ENCODE data around the gene TNRC18.
"Not testable (repeated sequence)": the region's sequence is repeated elsewhere in the genome, so short reads cannot be mapped to it uniquely, and the experiment has no call there.

Gene TNRC18

DNA sequence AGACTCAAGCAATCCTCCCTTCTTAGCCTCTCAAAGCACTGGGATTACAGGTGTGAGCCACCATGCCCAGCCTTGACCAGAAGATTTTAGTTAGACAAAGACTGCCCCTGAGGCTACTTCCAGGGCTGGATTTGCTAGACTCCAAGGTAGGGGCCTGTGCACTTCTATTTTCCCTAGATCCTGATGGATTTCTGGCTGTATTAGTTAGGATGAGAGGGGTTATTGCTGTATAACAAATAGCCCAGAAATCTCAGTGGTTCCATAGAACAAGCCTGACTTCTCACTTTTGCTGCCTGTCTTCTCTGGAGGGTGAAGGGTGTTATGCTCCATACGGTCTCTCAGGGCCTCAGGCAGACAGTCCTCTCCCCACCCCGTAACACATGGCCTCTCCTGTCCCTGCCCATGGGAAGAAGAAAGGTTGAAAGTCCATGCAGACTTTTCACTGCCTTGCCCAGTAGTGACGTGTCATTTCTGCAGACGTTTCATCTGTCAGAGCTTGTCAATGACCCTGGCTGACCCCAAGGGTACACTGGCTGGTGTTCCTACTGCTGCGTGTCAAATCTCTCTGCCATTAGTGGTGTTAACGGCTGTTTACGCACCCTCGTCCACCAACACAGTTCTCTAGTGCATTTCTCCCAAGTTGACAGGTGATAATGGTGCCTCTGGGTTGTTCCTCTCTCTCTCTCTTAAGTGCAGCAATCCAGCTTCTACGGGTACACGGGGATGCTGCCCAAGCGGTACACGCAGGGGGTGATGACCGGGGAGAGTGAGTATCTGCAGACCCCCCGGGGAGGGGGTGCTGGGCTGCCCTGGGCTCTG is 129.3 kb downstream of the TNRC18 start:
- no peak for DNase-seq (ENCODE audit: low read depth in 2 of 2)

DNA sequence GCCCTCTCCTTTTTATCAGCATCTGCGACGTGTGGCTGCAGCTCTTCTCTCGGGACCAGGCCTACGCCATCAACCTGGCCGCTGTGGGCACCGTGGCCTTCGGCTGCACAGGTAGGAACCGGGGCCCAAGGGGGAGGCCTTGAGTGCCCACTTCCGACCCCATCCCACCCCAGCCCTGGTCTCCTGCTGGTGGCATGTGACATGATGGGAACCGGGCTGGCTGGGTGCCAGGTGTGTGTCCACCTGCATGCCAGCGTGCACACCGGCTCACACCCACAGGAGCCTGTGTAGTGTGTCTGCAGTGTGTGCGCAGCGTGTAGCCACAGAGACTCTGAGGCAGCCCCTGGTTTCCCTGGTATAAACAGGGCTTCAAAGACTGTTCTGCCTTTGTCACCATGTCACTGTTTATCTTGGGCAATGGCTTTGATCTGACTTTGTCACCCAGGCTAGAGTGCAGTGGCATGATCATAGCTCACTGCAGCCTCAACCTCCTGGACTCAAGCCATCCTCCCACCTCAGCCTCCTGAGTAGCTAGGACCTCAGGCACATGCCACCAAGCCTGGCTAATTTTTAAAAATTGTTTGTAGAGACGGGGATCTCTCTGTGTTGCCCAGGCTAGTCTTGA is 131.8 kb downstream of the TNRC18 start:
- not testable (repeated sequence) for DNase-seq (ENCODE audit: low read depth in 2 of 2)

DNA sequence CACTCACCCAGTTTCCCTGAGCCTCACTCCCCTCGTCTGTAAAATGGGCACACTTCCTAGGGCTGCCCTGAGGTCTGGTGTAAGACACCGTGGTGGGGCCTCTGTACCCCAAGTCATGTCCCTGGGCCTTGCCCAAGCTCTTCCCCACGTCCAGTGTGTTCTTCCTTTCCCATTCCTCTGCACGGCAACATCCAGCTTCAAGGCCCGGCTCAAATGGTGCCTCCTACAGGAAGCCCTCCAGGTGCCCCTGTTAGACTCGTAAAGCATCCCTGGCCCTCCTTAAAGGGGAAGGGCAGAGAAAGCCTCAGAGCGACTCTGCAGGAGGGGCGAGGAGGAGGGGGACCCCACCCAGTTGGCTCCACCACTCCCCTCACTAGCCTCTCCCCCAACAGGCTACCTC is 132.3 kb downstream of the TNRC18 start:
- DNase-seq (ENCODE audit: low read depth in 2 of 2), result no peak

- no peak for DNase-seq (ENCODE audit: low read depth in 2 of 2)
These were observed 134.3 kb downstream of the TNRC18 start for GRCh38 chr7:5289355-5289754.

- DNase-seq (ENCODE audit: low read depth in 2 of 2), result not testable (repeated sequence)
These were observed 135.1 kb downstream of the TNRC18 start for GRCh38 chr7:5288560-5288959.

DNA sequence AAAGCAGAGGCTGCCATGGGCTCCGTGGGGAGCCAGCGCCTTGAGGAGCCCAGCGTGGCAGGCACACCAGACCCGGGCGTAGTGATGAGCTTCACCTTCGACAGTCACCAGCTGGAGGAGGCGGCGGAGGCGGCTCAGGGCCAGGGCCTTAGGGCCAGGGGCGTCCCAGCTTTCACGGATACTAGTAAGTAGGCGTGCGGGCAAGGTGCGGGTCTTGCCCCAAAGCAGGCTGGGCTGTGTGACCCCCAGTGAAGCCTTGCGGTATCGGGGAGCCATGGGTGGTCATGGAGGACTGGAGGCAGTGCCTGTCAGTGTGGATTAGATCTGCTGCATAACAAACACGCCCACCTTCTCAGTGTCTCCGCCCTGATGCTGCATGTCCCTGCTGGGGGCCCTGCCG is 135.8 kb downstream of the TNRC18 start:
- no peak for DNase-seq (ENCODE audit: low read depth in 2 of 2)

DNA sequence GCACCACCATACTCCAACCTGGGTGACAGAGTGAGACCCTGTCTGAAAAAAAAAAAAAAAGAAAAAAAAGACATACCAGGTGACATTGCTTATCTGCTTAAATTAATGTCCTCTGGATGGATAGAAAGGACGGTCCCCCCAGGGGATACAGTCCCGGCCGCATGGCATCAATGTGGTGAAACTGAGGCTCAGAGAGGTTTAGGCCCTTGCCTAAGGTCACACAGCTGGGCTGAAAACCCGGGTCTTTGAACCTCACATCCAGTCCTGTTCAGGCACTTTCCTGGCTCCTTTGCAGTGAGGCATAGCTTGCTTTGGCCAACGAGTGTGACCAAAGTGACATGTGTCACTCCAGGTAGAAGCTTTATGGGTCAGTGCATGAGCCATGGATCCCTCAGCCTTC is 136.3 kb downstream of the TNRC18 start:
- not testable (repeated sequence) for DNase-seq (ENCODE audit: low read depth in 2 of 2)

DNA sequence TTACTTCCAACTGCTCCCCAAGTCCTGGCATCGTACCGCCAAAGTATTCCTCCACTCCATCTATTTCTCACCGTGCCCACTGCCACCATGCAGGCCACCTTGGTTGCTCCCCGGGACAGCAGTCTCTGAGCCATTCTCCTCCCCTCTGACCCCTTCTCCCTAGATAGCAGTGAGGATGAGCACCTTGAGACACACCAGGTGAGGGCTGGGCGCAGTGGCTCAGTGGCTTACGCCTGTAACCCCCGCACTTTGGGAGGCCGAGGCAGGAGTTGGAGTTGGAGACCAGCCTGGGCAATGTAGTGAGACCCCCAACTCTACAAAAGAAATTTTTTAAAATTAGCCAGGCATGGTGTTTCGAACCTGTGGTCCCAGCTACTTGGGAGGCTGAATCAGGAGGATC is 136.7 kb downstream of the TNRC18 start:
- DNase-seq (ENCODE audit: low read depth in 2 of 2), result no peak

- no peak for DNase-seq (ENCODE audit: low read depth in 2 of 2)
These were observed 139.0 kb downstream of the TNRC18 start for GRCh38 chr7:5284304-5285281.

DNA sequence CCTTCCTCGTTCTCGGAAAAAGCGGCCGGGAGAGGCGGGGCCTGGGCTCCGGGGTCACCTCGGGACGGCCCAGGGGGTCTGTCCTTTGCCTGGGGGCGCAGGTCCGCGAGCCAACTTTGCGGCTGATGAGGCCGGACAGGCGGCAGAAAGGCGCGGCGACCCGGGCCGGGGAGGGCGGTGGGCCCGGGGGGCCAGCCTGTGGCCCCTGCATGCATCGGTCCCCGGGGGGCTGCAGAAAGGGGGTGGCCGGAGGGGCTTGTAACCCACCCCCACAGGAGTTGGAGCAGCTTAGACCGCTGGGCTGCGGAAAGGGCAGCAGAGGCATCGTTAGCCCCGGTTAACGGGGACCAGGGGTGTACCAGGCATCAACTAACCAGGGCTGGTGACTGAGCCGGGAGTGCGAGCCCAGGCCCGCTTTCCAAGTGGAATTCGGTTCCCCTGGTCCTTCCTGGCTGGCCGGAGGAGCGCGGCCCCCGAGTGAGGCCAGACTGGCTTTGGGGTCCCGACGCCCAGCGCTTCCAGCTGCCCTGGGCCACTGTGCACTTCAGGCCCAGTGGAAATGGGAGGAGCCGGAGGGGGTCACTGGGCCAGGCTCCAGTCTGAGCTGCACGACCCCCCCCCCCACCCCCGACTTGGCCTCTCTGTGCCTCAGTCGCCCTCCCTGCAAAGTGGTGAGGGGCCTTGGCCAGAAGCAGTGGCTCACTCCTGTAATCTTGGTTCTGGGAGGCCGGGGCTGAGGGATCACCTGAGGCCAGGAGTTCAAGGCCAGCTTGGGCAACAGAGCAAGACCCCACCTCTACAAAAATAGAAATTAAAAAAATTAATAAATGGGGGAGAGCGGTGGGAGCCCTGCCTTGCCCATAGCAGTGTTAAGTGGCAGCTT is 140.0 kb downstream of the TNRC18 start:
- no peak for DNase-seq (ENCODE audit: low read depth in 2 of 2)

- peak in 1 of 2 donors; percentile 20 for DNase-seq (ENCODE audit: low read depth in 2 of 2)
These were observed 140.9 kb downstream of the TNRC18 start, which contains the start of gene SLC29A4 for GRCh38 chr7:5282543-5283316. TSS of gene SLC29A4 (plus strand) at chr7:5282943. CDS start at chr7:5287817, 4,874 bp downstream.

- not testable (repeated sequence) for DNase-seq (ENCODE audit: low read depth in 2 of 2)
These were observed 141.8 kb downstream of the TNRC18 start for GRCh38 chr7:5281598-5282500.

DNA sequence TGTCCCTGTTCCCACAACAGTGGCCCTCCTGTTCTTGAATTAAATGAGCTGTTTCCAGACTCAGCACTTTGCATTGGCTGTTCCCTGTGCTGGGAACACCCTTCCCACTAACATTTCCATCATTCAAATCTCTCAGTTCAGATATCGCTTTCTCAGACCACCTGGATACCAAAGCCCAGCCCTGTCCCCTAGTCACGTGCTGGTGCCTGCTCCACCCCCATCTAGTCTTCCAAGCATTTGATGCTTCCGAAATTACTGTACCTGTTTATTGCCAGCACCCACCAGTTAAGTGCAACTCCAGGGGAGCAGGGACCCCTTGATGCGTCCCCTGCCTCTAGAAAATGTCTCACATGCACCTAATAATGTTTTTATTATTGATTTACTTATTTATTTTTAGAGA is 143.9 kb downstream of the TNRC18 start:
- DNase-seq (ENCODE audit: low read depth in 2 of 2), result no peak

GRCh38 chr7:5278766-5279165 is 144.9 kb downstream of the TNRC18 start:
- no peak for DNase-seq (ENCODE audit: low read depth in 2 of 2)

DNA sequence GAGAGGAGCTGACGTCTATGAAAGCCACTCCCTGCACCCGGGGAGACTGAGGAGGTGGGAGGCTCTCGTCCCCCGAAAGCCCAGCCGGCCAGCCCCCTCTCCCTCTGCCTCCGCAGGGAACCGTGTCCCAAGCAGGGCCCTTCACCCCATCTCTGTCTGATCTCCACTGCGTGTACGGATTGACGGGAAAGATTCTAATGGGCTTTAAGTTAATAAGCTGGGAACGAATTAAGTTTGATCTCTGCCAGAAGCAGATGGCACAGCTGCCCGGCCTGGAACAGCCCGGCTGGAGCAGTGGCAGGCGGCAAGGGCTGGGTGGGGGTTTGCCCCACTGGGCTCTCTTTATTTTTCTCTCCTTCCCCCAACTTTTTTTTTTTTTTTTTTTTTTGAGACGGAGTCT is 147.0 kb downstream of the TNRC18 start:
- no peak for DNase-seq (ENCODE audit: low read depth in 2 of 2)

- DNase-seq (ENCODE audit: low read depth in 2 of 2), result not testable (repeated sequence)
These were observed 147.5 kb downstream of the TNRC18 start for GRCh38 chr7:5276123-5276522.

DNA sequence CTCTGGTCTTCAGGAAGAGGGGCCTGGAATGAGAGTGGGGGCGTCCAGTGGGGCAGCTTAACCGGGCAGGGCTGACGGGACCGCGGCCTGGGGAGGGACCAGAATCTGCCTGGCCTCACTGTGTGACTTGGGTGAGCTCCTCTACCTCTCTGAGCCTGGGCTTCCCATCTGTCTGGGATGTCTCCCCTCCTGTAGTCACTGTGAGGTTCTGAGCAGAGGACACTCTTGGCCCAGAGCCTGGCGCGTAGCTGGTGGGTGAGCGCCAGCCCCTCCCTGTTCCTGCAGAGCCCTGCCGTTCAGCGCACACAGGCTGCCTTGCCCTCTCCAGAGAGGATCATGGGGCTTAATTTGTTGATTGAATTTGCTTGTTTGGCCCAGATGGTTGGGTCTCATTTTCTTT is 148.1 kb downstream of the TNRC18 start:
- DNase-seq (ENCODE audit: low read depth in 2 of 2), result not testable (repeated sequence)

DNA sequence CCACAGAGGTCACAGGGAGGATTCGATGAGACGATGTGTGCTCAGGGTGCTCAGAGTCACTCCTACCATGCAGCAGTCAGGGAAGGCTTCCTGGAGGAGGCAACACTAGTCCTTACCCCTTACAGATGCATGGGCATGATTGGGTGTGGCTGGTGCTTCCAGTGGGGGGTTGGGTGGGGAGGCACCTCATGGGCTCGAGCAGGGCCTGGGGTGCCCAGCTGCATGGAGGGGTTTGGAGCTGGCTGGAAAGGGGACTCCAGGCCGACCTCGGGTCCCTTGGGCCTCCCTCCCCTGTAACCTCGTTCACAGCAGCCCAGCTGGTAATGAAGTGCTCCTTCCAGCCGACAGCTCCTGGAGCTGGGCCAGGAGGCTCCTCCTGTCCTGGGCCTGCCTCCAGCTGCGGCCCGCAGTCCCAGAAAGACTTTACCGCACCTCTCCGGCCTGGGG is 148.6 kb downstream of the TNRC18 start:
- not testable (repeated sequence) for DNase-seq (ENCODE audit: low read depth in 2 of 2)

GRCh38 chr7:5274441-5274840 is 149.2 kb downstream of the TNRC18 start:
- no peak for DNase-seq (ENCODE audit: low read depth in 2 of 2)

All from activated CD4-positive, alpha-beta T cell treated with anti-CD3 and anti-CD28 coated beads for 24 hours (primary cell).